ENCODE results near the gene WDR54. TPM values are rescaled to one million over a fixed set of nuclear protein-coding genes. Genes with fewer than 3 reads are reported as not detected.
A peak's percentile ranks its signal among the peaks of the same experiment; 100 is the strongest.

Gene WDR54, protein sequence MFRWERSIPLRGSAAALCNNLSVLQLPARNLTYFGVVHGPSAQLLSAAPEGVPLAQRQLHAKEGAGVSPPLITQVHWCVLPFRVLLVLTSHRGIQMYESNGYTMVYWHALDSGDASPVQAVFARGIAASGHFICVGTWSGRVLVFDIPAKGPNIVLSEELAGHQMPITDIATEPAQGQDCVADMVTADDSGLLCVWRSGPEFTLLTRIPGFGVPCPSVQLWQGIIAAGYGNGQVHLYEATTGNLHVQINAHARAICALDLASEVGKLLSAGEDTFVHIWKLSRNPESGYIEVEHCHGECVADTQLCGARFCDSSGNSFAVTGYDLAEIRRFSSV
- total RNA-seq (10 to 100 TPM in 2 of 4 donors, 1 to 10 TPM in 2; 7.5 to 13.3 (median 9.8) TPM), polyA plus RNA-seq (10 to 100 TPM in 1 of 3 donors, 1 to 10 TPM in 2; 3.0 to 13.6 (median 3.2) TPM)

DNA sequence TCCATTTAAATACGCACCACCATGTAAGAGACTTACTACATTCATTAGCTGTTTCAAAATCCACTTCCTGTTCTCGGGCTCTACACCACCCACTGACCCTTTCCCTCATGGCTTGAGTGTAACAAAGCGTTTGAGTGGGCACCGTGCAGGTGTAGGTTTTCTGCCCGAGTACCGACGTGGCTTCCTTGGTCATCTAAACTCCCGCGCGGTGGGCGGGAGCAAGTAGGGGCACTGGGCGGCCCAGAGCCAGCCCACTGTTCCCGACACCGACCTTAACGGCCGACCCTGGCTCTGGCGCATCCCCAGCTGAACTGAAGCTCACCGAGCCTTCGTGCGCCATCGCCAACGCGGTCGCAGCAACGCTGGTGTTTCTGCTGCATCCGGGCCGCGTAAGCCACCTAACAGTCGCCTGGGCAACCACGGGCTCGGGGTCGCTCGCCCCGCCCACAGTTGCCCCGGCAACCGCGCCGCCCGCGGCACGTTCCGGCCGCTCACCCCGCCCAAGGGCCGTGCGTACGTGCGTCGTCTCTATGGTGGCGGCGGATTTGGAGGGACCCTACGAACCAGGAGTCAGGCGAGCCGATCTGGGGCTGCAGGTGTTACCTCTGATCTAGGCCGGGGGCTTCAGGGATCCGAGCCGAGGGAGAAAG lies at the start of gene WDR54, which contains the start of gene C2orf81:
TSS of gene WDR54 (plus strand) at position 510 of the 650 bp plus-strand sequence. CDS start 424 bp downstream, outside the sequence.
TSS of gene C2orf81 (minus strand) at position 399 of the 650 bp plus-strand sequence. CDS start at position 340, 59 bp downstream.
- Histone ChIP-seq H3K9me3 (no peaks in the 10 kb centered on the region), H3K4me3 (peak within 1 kb of the TSS; percentile 63 to 71 (median 69)), H3K27ac (peak within 1 kb of the TSS; percentile 69 to 77 (median 74)), H3K27me3 (no peaks in the 10 kb centered on the region), H3K4me1 (peaks cover 0 to 19% (median 10%) of the 10 kb centered on the region in 4 donors), H3K36me3 (peaks cover 0 to 14% (median 0%) of the 10 kb centered on the region in 4 donors)
- peak; percentile 92 for DNase-seq
- TF ChIP-seq POLR2A (IDR thresholded peaks at IDR 0.05) (peak in 1 of 2 donors; percentile 17), POLR2AphosphoS5 (IDR thresholded peaks at IDR 0.05) (peak; percentile 35 to 77 (median 65))
- TF ChIP-seq, protein P1, sequence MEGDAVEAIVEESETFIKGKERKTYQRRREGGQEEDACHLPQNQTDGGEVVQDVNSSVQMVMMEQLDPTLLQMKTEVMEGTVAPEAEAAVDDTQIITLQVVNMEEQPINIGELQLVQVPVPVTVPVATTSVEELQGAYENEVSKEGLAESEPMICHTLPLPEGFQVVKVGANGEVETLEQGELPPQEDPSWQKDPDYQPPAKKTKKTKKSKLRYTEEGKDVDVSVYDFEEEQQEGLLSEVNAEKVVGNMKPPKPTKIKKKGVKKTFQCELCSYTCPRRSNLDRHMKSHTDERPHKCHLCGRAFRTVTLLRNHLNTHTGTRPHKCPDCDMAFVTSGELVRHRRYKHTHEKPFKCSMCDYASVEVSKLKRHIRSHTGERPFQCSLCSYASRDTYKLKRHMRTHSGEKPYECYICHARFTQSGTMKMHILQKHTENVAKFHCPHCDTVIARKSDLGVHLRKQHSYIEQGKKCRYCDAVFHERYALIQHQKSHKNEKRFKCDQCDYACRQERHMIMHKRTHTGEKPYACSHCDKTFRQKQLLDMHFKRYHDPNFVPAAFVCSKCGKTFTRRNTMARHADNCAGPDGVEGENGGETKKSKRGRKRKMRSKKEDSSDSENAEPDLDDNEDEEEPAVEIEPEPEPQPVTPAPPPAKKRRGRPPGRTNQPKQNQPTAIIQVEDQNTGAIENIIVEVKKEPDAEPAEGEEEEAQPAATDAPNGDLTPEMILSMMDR (IDR thresholded peaks at IDR 0.05) = no peak
- WGBS, 2 donors = 0% methylated on average over 57 of the region's 57 CpGs
- intact Hi-C loops (cut with DNase I) = loop anchor here (2.0 kb wide), 1 partner anchor 33 kb away; the partner anchor contains the start of gene INO80B

DNA sequence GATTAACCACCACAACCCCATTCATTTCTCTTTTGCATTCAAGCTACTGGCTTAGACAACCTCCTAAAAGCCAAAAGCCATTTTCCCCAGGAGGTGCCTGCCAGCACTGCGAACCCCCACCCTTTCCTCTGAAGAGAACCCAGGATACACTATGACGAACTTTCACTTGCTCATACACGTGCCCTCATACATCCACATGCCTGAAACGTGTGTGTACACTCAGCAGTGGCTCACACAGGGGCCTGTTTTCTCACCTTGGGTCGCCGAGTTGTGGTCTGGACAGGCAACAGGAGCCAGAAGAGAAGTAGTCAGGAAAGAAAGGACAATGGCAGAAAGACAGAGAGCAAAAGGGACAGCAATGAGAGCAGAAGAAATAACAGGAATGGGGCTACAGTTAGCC lies 48.9 kb upstream of the WDR54 start:
- no peaks in the 10 kb centered on the region for H3K27me3 ChIP-seq
- H3K27ac ChIP-seq = no peak overlapping the region
- intact Hi-C loops (cut with DNase I) = no loop called here
- H3K4me1 ChIP-seq = peaks cover 0 to 30% (median 23%) of the 10 kb centered on the region in 4 donors
- no peak overlapping the region for H3K4me3 ChIP-seq
- no peak for DNase-seq
- WGBS, 2 donors = 92% methylated on average over 6 of the region's 6 CpGs
- peaks cover 35 to 58% (median 49%) of the 10 kb centered on the region in 4 donors for H3K36me3 ChIP-seq
- TF ChIP-seq EP300 (IDR thresholded peaks at IDR 0.05) (no peak), POLR2AphosphoS5 (IDR thresholded peaks at IDR 0.05) (no peak), POLR2A (IDR thresholded peaks at IDR 0.05) (no peak)
- TF ChIP-seq, protein P1 (IDR thresholded peaks at IDR 0.05) = no peak
- H3K9me3 ChIP-seq = no peaks in the 10 kb centered on the region

DNA sequence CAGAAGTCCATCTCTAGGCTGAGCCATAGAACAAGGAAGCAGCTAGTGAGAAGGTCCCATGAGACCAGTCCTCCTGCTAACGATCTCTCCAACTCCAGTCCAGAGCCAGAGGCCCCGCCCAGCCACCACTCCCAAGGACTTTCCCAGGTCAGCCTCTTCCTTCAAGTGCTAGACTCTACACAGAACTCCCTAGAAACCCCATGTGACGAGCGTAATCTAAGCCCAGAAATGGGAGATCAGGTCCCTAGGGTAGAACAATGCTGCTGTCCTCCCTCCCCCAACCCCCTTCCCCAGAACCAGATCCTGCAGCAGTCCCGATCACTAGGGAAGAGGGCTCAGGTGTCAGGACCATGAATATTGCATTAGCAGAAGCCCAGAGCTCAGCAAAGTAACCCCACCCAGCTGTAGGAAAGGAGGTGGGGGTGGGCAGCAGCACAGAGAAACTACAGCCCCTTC lies 48.3 kb upstream of the WDR54 start:
- H3K36me3 ChIP-seq = peaks cover 29 to 57% (median 47%) of the 10 kb centered on the region in 4 donors

DNA sequence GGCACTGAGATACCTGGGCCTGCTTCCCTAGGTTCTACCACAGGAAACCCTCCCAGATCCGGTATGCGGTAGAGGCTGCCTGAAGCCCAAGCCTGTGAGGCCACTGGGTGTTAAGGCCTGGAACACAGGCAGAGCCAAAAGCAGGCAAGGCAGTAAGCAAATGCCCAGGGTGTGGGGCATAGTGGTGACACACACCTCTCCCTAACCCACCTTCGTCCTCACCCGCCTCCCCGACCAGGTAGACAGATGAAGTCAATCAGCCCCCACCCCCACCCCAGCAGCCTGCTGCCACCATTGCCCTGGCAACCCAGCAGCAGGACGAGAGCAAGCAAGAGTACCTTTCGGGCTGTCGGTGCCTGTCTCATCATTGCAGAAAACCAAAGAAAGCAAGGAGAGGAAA lies 47.5 kb upstream of the WDR54 start:
- Histone ChIP-seq H3K9me3 (no peaks in the 10 kb centered on the region), H3K4me1 (peaks cover 0 to 35% (median 28%) of the 10 kb centered on the region in 4 donors), H3K36me3 (peaks cover 22 to 49% (median 39%) of the 10 kb centered on the region in 4 donors), H3K4me3 (peak overlapping the region; percentile 9 to 45 (median 40)), H3K27ac (peak overlapping the region; percentile 50 to 71 (median 60)), H3K27me3 (no peaks in the 10 kb centered on the region)
- TF ChIP-seq, protein P1 (IDR thresholded peaks at IDR 0.05) = no peak
- no peak for TF ChIP-seq EP300 (IDR thresholded peaks at IDR 0.05)
- TF ChIP-seq POLR2A (IDR thresholded peaks at IDR 0.05) = no peak
- TF ChIP-seq POLR2AphosphoS5 (IDR thresholded peaks at IDR 0.05) = no peak
- no peak for DNase-seq
- WGBS, 2 donors = 88 to 92% methylated on average over 8 of the region's 8 CpGs
- intact Hi-C loops (cut with DNase I) = no loop called here

More for the DNA sequence above, 48.3 kb upstream of the WDR54 start:
- no peak for DNase-seq
- Histone ChIP-seq H3K27ac (peak overlapping the region in 2 of 4 donors; percentile 58 to 71), H3K4me3 (no peak overlapping the region), H3K27me3 (no peaks in the 10 kb centered on the region), H3K4me1 (peaks cover 0 to 30% (median 23%) of the 10 kb centered on the region in 4 donors), H3K9me3 (no peaks in the 10 kb centered on the region)
- TF ChIP-seq EP300 (IDR thresholded peaks at IDR 0.05) (no peak), POLR2A (IDR thresholded peaks at IDR 0.05) (no peak), POLR2AphosphoS5 (IDR thresholded peaks at IDR 0.05) (no peak)
- TF ChIP-seq, protein P1 (IDR thresholded peaks at IDR 0.05) = no peak
- intact Hi-C loops (cut with DNase I) = no loop called here
- whole genome bisulfite sequencing, 2 donors = 26 to 68% methylated on average over 5 of the region's 5 CpGs

Measured in sigmoid colon (tissue), 7 donors.